ENCODE measurements around the gene CYFIP2.

DNA sequence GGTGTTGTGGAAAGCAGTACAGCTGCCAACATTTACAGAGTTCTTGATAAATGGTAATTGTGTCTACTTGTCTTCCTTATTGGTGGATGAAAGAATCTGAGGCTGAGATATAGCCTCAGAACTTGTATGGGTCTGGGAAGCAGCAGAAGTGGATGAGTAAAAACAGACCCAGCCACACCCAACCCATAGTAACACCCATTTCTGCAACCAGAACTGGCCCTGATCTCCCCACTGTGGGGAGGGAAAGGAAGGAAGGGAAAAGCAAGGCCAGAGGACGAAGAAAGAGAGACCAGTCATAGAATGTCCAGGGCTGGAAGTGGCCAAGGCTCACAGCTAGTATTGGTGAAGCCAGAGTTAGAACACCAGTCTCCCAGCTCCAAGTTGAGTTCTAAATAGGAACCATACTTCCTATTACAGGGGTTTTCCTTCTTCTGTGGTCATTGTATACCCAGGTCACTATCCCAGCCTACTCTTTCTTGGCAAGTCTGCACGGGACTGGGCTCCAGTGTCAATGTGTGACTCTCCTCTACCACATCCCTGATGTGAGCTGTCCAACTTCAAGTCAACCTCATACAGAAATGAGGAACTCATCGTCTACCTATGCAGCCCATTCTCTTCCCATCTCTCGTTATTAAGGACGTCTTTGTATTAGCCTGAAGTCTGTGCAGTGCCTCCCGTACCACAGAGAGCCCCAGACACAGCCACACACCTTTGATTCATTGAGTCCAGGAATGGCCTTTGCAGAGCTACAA lies 49.4 kb upstream of the CYFIP2 start:
- TF ChIP-seq EZH2 (IDR thresholded peaks at IDR 0.05; ENCODE audit: borderline replicate concordance, control insufficient read depth, low read depth, low read length), result no peak
- TF ChIP-seq, protein P1, sequence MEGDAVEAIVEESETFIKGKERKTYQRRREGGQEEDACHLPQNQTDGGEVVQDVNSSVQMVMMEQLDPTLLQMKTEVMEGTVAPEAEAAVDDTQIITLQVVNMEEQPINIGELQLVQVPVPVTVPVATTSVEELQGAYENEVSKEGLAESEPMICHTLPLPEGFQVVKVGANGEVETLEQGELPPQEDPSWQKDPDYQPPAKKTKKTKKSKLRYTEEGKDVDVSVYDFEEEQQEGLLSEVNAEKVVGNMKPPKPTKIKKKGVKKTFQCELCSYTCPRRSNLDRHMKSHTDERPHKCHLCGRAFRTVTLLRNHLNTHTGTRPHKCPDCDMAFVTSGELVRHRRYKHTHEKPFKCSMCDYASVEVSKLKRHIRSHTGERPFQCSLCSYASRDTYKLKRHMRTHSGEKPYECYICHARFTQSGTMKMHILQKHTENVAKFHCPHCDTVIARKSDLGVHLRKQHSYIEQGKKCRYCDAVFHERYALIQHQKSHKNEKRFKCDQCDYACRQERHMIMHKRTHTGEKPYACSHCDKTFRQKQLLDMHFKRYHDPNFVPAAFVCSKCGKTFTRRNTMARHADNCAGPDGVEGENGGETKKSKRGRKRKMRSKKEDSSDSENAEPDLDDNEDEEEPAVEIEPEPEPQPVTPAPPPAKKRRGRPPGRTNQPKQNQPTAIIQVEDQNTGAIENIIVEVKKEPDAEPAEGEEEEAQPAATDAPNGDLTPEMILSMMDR (IDR thresholded peaks at IDR 0.05 in 2 of 3, conservative IDR thresholded peaks at IDR 0.05 in 1 of 3; ENCODE audit: control insufficient read depth in 2 of 3, extremely low read depth in 1 of 3, insufficient read depth in 1 of 3, low read depth in 3 of 3, low read length in 3 of 3), result no peak
